Measurements from ENCODE around the gene PDZRN3.
A peak's percentile ranks its signal among the peaks of the same experiment; 100 is the strongest.

The PDZRN3 gene

GRCh38 chr3:73552700-73553099 lies 72.0 kb downstream of the PDZRN3 start:
- peak; percentile 64 for DNase-seq

- no peak for DNase-seq
Measured at GRCh38 chr3:73550032-73550431, 74.7 kb downstream of the PDZRN3 start.

- no peak for DNase-seq
Measured at GRCh38 chr3:73549051-73549600, 75.6 kb downstream of the PDZRN3 start.

- no peak for DNase-seq
Measured at GRCh38 chr3:73548436-73548835, 76.3 kb downstream of the PDZRN3 start.

GRCh38 chr3:73547427-73548248 lies 77.1 kb downstream of the PDZRN3 start:
- DNase-seq = peak; percentile 96

- DNase-seq = peak; percentile 98
Measured at GRCh38 chr3:73546961-73547360, 77.8 kb downstream of the PDZRN3 start.

GRCh38 chr3:73543412-73543811 lies 81.3 kb downstream of the PDZRN3 start:
- no peak for DNase-seq

- DNase-seq = no peak
Measured at GRCh38 chr3:73542136-73542535, 82.6 kb downstream of the PDZRN3 start.

- DNase-seq = peak; percentile 70
Measured at GRCh38 chr3:73540969-73541740, 83.6 kb downstream of the PDZRN3 start.

GRCh38 chr3:73538486-73538885 lies 86.3 kb downstream of the PDZRN3 start:
- no peak for DNase-seq

- DNase-seq = no peak
Measured at GRCh38 chr3:73536952-73537351, 87.8 kb downstream of the PDZRN3 start.

GRCh38 chr3:73536336-73536895 lies 88.3 kb downstream of the PDZRN3 start:
- no peak for DNase-seq

GRCh38 chr3:73535931-73536330 lies 88.8 kb downstream of the PDZRN3 start:
- DNase-seq = no peak

- no peak for DNase-seq
Measured at GRCh38 chr3:73535137-73535536, 89.6 kb downstream of the PDZRN3 start.

- DNase-seq = peak; percentile 93
Measured at GRCh38 chr3:73530022-73530396, 94.7 kb downstream of the PDZRN3 start.

GRCh38 chr3:73529308-73530021 lies 95.3 kb downstream of the PDZRN3 start:
- DNase-seq = no peak

GRCh38 chr3:73525591-73525990 lies 99.2 kb downstream of the PDZRN3 start:
- DNase-seq = no peak

- no peak for DNase-seq
Measured at GRCh38 chr3:73523661-73524060, 101.1 kb downstream of the PDZRN3 start.

GRCh38 chr3:73521734-73522336 lies 102.9 kb downstream of the PDZRN3 start:
- DNase-seq = no peak

GRCh38 chr3:73520931-73521461 lies 103.7 kb downstream of the PDZRN3 start:
- DNase-seq = peak; percentile 69

GRCh38 chr3:73516631-73517030 lies 108.1 kb downstream of the PDZRN3 start:
- no peak for DNase-seq

- DNase-seq = no peak
Measured at GRCh38 chr3:73513260-73513659, 111.5 kb downstream of the PDZRN3 start.

Data from fibroblast of skin of right biceps (primary cell).